HepG2 (cell line): ENCODE results near the gene KISS1. TPM values are rescaled to one million over a fixed set of nuclear protein-coding genes. Genes with fewer than 3 reads are reported as not detected.
A peak's percentile ranks its signal among the peaks of the same experiment; 100 is the strongest.

Experiments used
- DMAP1 ChIP-seq: IDR thresholded peaks from 2 replicates; pipeline ENCODE4 v1.6.1; 2016
- ELF4 ChIP-seq: sonication (generic); formaldehyde crosslinking; IDR thresholded peaks from 2 replicates; pipeline ENCODE4 v1.5.0; 2020; ENCODE audit warnings: missing genetic modification reagents, mild to moderate bottlenecking, moderate library complexity, borderline replicate concordance
- FOXK1 ChIP-seq: sonication (generic); formaldehyde crosslinking; IDR thresholded peaks from 2 replicates; pipeline ENCODE4 v1.4.0; 2020; ENCODE audit warnings: low read depth, missing genetic modification reagents, borderline replicate concordance
- GABPB1 ChIP-seq: IDR thresholded peaks from 2 replicates; pipeline ENCODE4 v1.6.1; 2016; ENCODE audit warnings: mild to moderate bottlenecking, missing genetic modification reagents, moderate library complexity, missing compliant biosample characterization
- HINFP ChIP-seq: sonication (generic); formaldehyde crosslinking; IDR thresholded peaks from 2 replicates; pipeline ENCODE4 v1.4.0; 2020; ENCODE audit warnings: low read depth, mild to moderate bottlenecking, missing genetic modification reagents
- JDP2 ChIP-seq: sonication (generic); formaldehyde crosslinking; IDR thresholded peaks from 2 replicates; pipeline ENCODE4 v1.8.1; 2022; ENCODE audit warnings: missing genetic modification reagents, borderline replicate concordance
- KDM1A ChIP-seq: IDR thresholded peaks from 2 replicates; pipeline ENCODE4 v1.6.1; 2016; ENCODE audit warnings: missing compliant biosample characterization
- KLF16 ChIP-seq, 2 experiments: sonication (generic) in 1 of 2; formaldehyde crosslinking in 1 of 2; IDR thresholded peaks; 2 replicates each; pipeline versions ENCODE4 v1.6.1 to v1.8.0; 2016 to 2023; ENCODE audit warnings: missing genetic modification reagents in 2 of 2, missing compliant biosample characterization in 1 of 2
- NCOA5 ChIP-seq: sonication (generic); formaldehyde crosslinking; IDR thresholded peaks from 2 replicates; pipeline ENCODE4 v1.4.0; 2020; ENCODE audit warnings: missing genetic modification reagents
- PHF8 ChIP-seq: sonication (generic); formaldehyde crosslinking; IDR thresholded peaks from 2 replicates; pipeline ENCODE4 v1.5.0; 2020; ENCODE audit warnings: missing genetic modification reagents
- POLR2AphosphoS5 ChIP-seq: IDR thresholded peaks from 2 replicates; pipeline ENCODE4 v1.6.1; 2012; ENCODE audit warnings: low read depth, low read length
- SMAD1 ChIP-seq: sonication (generic); formaldehyde crosslinking; IDR thresholded peaks from 2 replicates; pipeline ENCODE4 v1.4.0; 2020; ENCODE audit warnings: missing genetic modification reagents, low read depth, mild to moderate bottlenecking, borderline replicate concordance
- SP2 ChIP-seq: sonication (generic); formaldehyde crosslinking; IDR thresholded peaks from 2 replicates; pipeline ENCODE4 v1.5.1; 2020; ENCODE audit warnings: mild to moderate bottlenecking, missing genetic modification reagents
- ZBTB2 ChIP-seq: sonication (generic); formaldehyde crosslinking; IDR thresholded peaks from 2 replicates; pipeline ENCODE4 v1.8.0; 2022; ENCODE audit warnings: low read depth, missing genetic modification reagents
- ZNF18 ChIP-seq: sonication (generic); formaldehyde crosslinking; IDR thresholded peaks from 2 replicates; pipeline ENCODE4 v1.8.0; 2022; ENCODE audit warnings: mild to moderate bottlenecking, missing genetic modification reagents; ENCODE audit not compliant: insufficient replicate concordance
- ZNF234 ChIP-seq: sonication (generic); formaldehyde crosslinking; conservative IDR thresholded peaks from 2 replicates; pipeline ENCODE4 v1.5.1; 2020; ENCODE audit warnings: mild to moderate bottlenecking, missing genetic modification reagents
- ZNF276 ChIP-seq: sonication (generic); formaldehyde crosslinking; IDR thresholded peaks from 2 replicates; pipeline ENCODE4 v1.4.0; 2020; ENCODE audit warnings: mild to moderate bottlenecking, low read depth, missing genetic modification reagents
- ZNF724P ChIP-seq: sonication (generic); formaldehyde crosslinking; IDR thresholded peaks from 2 replicates; pipeline ENCODE4 v1.8.0; 2022; ENCODE audit warnings: missing genetic modification reagents, borderline replicate concordance
- ZNF773 ChIP-seq: sonication (generic); formaldehyde crosslinking; IDR thresholded peaks from 2 replicates; pipeline ENCODE4 v1.4.0; 2020; ENCODE audit warnings: missing genetic modification reagents, borderline replicate concordance
- ZNF777 ChIP-seq: sonication (generic); formaldehyde crosslinking; IDR thresholded peaks from 2 replicates; pipeline ENCODE4 v1.4.0; 2020; ENCODE audit warnings: missing genetic modification reagents
- ZNF878 ChIP-seq: sonication (generic); formaldehyde crosslinking; IDR thresholded peaks from 2 replicates; pipeline ENCODE4 v1.8.1; 2023; ENCODE audit warnings: mild to moderate bottlenecking, missing genetic modification reagents, moderate library complexity
- polyA plus RNA-seq, 8 experiments: library from polyadenylated mRNA; depleted of rRNA in 3 of 8; stranded (reverse) in 7 of 8; unstranded in 1 of 8; fragments of >200 nt; fragmentation: Illumina TruSeq in 4 of 8; extraction: Trizol in 4 of 8; gene quantifications; 2 replicates each; pipeline versions ENCODE4 v1.2.1 to v1.2.3, GENCODE V29; 2011 to 2016; ENCODE audit warnings: low read depth in 4 of 8, missing spikeins in 1 of 8, mixed read lengths in 1 of 8; ENCODE audit not compliant: insufficient read depth in 1 of 8
- total RNA-seq, 5 experiments: library from RNA; depleted of rRNA; stranded (reverse); fragments of >200 nt; fragmentation: Illumina TruSeq; extraction: Trizol; gene quantifications; 2 replicates each; pipeline ENCODE4 v1.2.3, GENCODE V29; 2016; ENCODE audit warnings: low read depth in 1 of 5

The KISS1 gene
- total and polyA plus RNA-seq, 2 of the 13 experiments (the other 11 are each of a cell fraction or from before 2014, with no cell fraction given), result 0.24 to 0.80 TPM

- 0 out of 2 replicates have a peak, but pooled peaks have one; percentile 32 for TF ChIP-seq ZBTB2 (CRISPR knock-in tag)
- peak; percentile 59; the same call in 1 of the 2 replicates for TF ChIP-seq ZNF276
- TF ChIP-seq NCOA5 (CRISPR knock-in tag), result no peak
- 0 out of 2 replicates have a peak, but pooled peaks have one; percentile 22 for TF ChIP-seq ZNF234
- no peak for TF ChIP-seq ELF4 (CRISPR knock-in tag)
- TF ChIP-seq KDM1A (CRISPR knock-in tag), result no peak
- TF ChIP-seq FOXK1 (CRISPR knock-in tag), result no peak
- no peak for TF ChIP-seq ZNF773
- TF ChIP-seq HINFP (CRISPR knock-in tag), result 0 out of 2 replicates have a peak, but pooled peaks have one; percentile 21
- 0 out of 2 replicates have a peak, but pooled peaks have one; percentile 26 for TF ChIP-seq POLR2AphosphoS5
- TF ChIP-seq ZNF777 (CRISPR knock-in tag), result peak; percentile 91
- TF ChIP-seq JDP2, result no peak
- TF ChIP-seq PHF8 (CRISPR knock-in tag), result peak; percentile 54
- no peak for TF ChIP-seq ZNF878 (CRISPR knock-in tag)
- no peak for TF ChIP-seq DMAP1 (CRISPR knock-in tag)
- no peak for TF ChIP-seq ZNF724P
- TF ChIP-seq SP2 (CRISPR knock-in tag), result 0 out of 2 replicates have a peak, but pooled peaks have one; percentile 26
- no peak; a peak in 1 of 4 replicates for TF ChIP-seq KLF16 (CRISPR knock-in tag; IDR thresholded peaks at IDR 0.05)
- no peak for TF ChIP-seq ZNF18
- peak; percentile 56 for TF ChIP-seq GABPB1 (CRISPR knock-in tag)
- no peak for TF ChIP-seq SMAD1 (CRISPR knock-in tag)
Measured at GRCh38 chr1:204151552-204152309, 44.6 kb downstream of the KISS1 start, which contains the start of gene ETNK2 (continued).
